ENCODE data around the gene TMEM117.
"Not testable (repeated sequence)": the region's sequence is repeated elsewhere in the genome, so short reads cannot be mapped to it uniquely, and the experiment has no call there.

DNA sequence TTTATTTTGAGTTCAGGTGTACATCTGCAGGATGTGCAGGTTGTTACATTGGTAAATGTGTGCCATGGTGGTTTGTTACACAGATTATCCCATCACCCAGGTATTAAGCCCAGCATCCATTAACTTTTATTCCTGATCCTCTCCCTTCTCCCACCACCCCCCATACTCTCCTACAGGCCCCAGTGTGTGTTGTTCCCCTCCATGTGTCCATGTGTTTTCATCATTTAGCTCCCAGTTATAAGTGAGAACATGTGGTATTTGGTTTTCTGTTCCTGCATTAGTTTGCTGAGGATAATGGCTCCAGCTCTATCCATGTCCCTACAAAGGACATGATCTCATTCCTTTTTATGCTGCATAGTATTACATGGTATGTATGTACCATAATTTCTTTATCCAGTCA, 33.9 kb downstream of the TMEM117 start:
- TF ChIP-seq, protein P1, sequence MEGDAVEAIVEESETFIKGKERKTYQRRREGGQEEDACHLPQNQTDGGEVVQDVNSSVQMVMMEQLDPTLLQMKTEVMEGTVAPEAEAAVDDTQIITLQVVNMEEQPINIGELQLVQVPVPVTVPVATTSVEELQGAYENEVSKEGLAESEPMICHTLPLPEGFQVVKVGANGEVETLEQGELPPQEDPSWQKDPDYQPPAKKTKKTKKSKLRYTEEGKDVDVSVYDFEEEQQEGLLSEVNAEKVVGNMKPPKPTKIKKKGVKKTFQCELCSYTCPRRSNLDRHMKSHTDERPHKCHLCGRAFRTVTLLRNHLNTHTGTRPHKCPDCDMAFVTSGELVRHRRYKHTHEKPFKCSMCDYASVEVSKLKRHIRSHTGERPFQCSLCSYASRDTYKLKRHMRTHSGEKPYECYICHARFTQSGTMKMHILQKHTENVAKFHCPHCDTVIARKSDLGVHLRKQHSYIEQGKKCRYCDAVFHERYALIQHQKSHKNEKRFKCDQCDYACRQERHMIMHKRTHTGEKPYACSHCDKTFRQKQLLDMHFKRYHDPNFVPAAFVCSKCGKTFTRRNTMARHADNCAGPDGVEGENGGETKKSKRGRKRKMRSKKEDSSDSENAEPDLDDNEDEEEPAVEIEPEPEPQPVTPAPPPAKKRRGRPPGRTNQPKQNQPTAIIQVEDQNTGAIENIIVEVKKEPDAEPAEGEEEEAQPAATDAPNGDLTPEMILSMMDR (IDR thresholded peaks at IDR 0.05; ENCODE audit: low read depth, low read length, poor library complexity, severe bottlenecking), result not testable (repeated sequence)
- not testable (repeated sequence) for TF ChIP-seq EZH2phosphoT487 (IDR thresholded peaks at IDR 0.05; ENCODE audit: borderline replicate concordance, low read length)
